Astrocyte (in vitro differentiated cells and primary cell): ENCODE data around the gene UST. TPM values are rescaled to one million over a fixed set of nuclear protein-coding genes. Genes with fewer than 3 reads are reported as not detected.

Experiments
- DNase-seq: peaks from one replicate; pipeline ENCODE4 v3.0.0-alpha.2; 2010; ENCODE audit warnings: low read depth
- FAIRE-seq: peaks from 2 replicates; lab custom pipeline; 2011; peaks lifted over from hg19 to GRCh38; lab: Jason Lieb, UNC
- H2AFZ ChIP-seq: 2 replicates; pipeline ENCODE4 v1.6.0; 2012; ENCODE audit warnings: low read depth, low read length, inconsistent platforms
- H3K27ac ChIP-seq: 2 replicates; pipeline ENCODE4 v1.5.1; 2011; ENCODE audit warnings: low read depth, low read length, inconsistent platforms
- H3K27me3 ChIP-seq: 2 replicates; pipeline ENCODE4 v1.6.0; 2011; ENCODE audit warnings: low read length, inconsistent platforms; ENCODE audit not compliant: insufficient read depth
- H3K36me3 ChIP-seq: 2 replicates; pipeline ENCODE4 v1.5.1; 2011; ENCODE audit warnings: low read length, inconsistent platforms; ENCODE audit not compliant: insufficient read depth
- H3K4me1 ChIP-seq: 2 replicates; pipeline ENCODE4 v1.5.1; 2011; ENCODE audit warnings: low read length, inconsistent platforms; ENCODE audit not compliant: insufficient read depth
- H3K4me2 ChIP-seq: 2 replicates; pipeline ENCODE4 v1.6.0; 2012; ENCODE audit warnings: low read length, inconsistent platforms
- H3K4me3 ChIP-seq: 2 replicates; pipeline ENCODE4 v1.5.1; 2011; ENCODE audit warnings: low read depth, mild to moderate bottlenecking, low read length, inconsistent platforms; ENCODE audit not compliant: insufficient read depth
- H3K79me2 ChIP-seq: 2 replicates; pipeline ENCODE4 v1.6.0; 2012; ENCODE audit warnings: mild to moderate bottlenecking, low read length, inconsistent platforms; ENCODE audit not compliant: insufficient read depth
- H3K9ac ChIP-seq: 2 replicates; pipeline ENCODE4 v1.6.0; 2012; ENCODE audit warnings: mild to moderate bottlenecking, low read length, inconsistent platforms
- H3K9me3 ChIP-seq: 2 replicates; pipeline ENCODE4 v1.5.1; 2012; ENCODE audit warnings: low read depth, mild to moderate bottlenecking, low read length, inconsistent platforms; ENCODE audit not compliant: insufficient read depth
- H4K20me1 ChIP-seq: 2 replicates; pipeline ENCODE4 v1.6.0; 2012; ENCODE audit warnings: low read length, inconsistent platforms; ENCODE audit not compliant: insufficient read depth
- H3K27ac Mint-ChIP-seq: one replicate; pipeline ENCODE4 v1.8.0; 2021; ENCODE audit warnings: mild to moderate bottlenecking, mixed read lengths; ENCODE audit not compliant: unreplicated experiment
- H3K27me3 Mint-ChIP-seq: one replicate; pipeline ENCODE4 v1.8.0; 2021; ENCODE audit warnings: low read depth, mixed read lengths; ENCODE audit not compliant: unreplicated experiment
- H3K36me3 Mint-ChIP-seq: one replicate; pipeline ENCODE4 v1.8.0; 2021; ENCODE audit warnings: low read depth, mixed read lengths; ENCODE audit not compliant: unreplicated experiment
- H3K4me1 Mint-ChIP-seq: one replicate; pipeline ENCODE4 v1.8.0; 2021; ENCODE audit warnings: low read depth, mixed read lengths; ENCODE audit not compliant: unreplicated experiment
- H3K4me3 Mint-ChIP-seq: one replicate; pipeline ENCODE4 v1.8.0; 2021; ENCODE audit warnings: mild to moderate bottlenecking, moderate library complexity, mixed read lengths; ENCODE audit not compliant: unreplicated experiment
- H3K9me3 Mint-ChIP-seq: one replicate; pipeline ENCODE4 v1.8.0; 2021; ENCODE audit warnings: mild to moderate bottlenecking, mixed read lengths; ENCODE audit not compliant: unreplicated experiment
- CTCF ChIP-seq: IDR thresholded peaks from 2 replicates; pipeline ENCODE4 v1.5.1; 2011; ENCODE audit warnings: low read depth, mild to moderate bottlenecking, inconsistent platforms, low read length, moderate library complexity; ENCODE audit not compliant: insufficient read depth
- EZH2 ChIP-seq: IDR thresholded peaks from 2 replicates; pipeline ENCODE4 v1.6.1; 2012; ENCODE audit warnings: mild to moderate bottlenecking, low read length, inconsistent platforms; ENCODE audit not compliant: insufficient read depth
- total RNA-seq: library from RNA; stranded (reverse); gene quantifications from 2 replicates; pipeline ENCODE4 v1.2.1, GENCODE V29; 2021

The UST gene
- total RNA-seq, 1 donor from 2014 or later = 15.3 TPM

DNA sequence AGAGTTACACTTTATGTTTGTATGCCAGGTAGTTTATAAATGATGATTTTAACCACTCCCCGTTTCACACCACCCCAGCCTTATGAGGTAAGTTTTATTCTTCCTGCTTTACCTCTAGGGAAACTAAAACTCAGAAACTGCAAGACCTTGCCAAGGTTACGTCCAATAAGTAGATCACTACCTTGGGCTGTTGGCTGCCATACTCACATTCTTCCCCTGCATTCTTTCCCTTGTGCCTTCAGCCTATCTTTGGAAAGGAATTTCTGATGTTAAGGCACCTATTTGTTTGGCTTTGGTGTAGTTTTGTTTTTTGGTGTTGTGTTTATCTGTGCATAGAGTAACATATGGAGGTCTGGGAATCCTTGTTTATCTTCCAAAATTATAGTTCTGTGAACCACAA is 122.1 kb downstream of the UST start:
- H3K27me3 ChIP-seq = no peaks in the 10 kb centered on the region
- peaks cover 29% of the 10 kb centered on the region for H3K4me1 ChIP-seq
- H3K9me3 ChIP-seq = no peaks in the 10 kb centered on the region
- no peaks in the 10 kb centered on the region for H3K9me3 Mint-ChIP-seq
- H3K9ac ChIP-seq = peak overlapping the region; percentile 14
- no peaks in the 10 kb centered on the region for H3K27me3 Mint-ChIP-seq
- peaks cover 13% of the 10 kb centered on the region for H3K79me2 ChIP-seq
- H3K36me3 ChIP-seq = no peaks in the 10 kb centered on the region
- FAIRE-seq (no peak), DNase-seq (peak; percentile 57)
- TF ChIP-seq EZH2 (no peak), CTCF (no peak)
- H3K4me1 Mint-ChIP-seq = peaks cover 35% of the 10 kb centered on the region
- H3K4me2 ChIP-seq = peak overlapping the region; percentile 61
- no peak overlapping the region for H3K4me3 Mint-ChIP-seq
- no peak overlapping the region for H2AFZ ChIP-seq
- no peaks in the 10 kb centered on the region for H3K36me3 Mint-ChIP-seq
- H3K4me3 ChIP-seq = no peak overlapping the region
- peaks cover 8% of the 10 kb centered on the region for H4K20me1 ChIP-seq
- H3K27ac Mint-ChIP-seq = peak overlapping the region; percentile 27
- H3K27ac ChIP-seq = peak overlapping the region; percentile 66

GRCh38 chr6:148869585-148869984 is 122.8 kb downstream of the UST start:
- no peaks in the 10 kb centered on the region for H3K27me3 Mint-ChIP-seq
- no peaks in the 10 kb centered on the region for H3K9me3 Mint-ChIP-seq
- no peaks in the 10 kb centered on the region for H3K36me3 Mint-ChIP-seq
- H3K79me2 ChIP-seq = peaks cover 13% of the 10 kb centered on the region
- H2AFZ ChIP-seq = no peak overlapping the region
- no peak for TF ChIP-seq CTCF
- TF ChIP-seq EZH2 = no peak
- no peaks in the 10 kb centered on the region for H3K36me3 ChIP-seq
- no peak overlapping the region for H3K27ac Mint-ChIP-seq
- peak overlapping the region; percentile 61 for H3K4me2 ChIP-seq
- no peaks in the 10 kb centered on the region for H3K27me3 ChIP-seq
- peaks cover 33% of the 10 kb centered on the region for H3K4me1 ChIP-seq
- peak overlapping the region; percentile 66 for H3K27ac ChIP-seq
- DNase-seq (peak; percentile 96), FAIRE-seq (peak; percentile 99)
- H3K4me3 Mint-ChIP-seq = no peak overlapping the region
- peak overlapping the region; percentile 14 for H3K9ac ChIP-seq
- H3K9me3 ChIP-seq = no peaks in the 10 kb centered on the region
- no peak overlapping the region for H3K4me3 ChIP-seq
- peaks cover 35% of the 10 kb centered on the region for H3K4me1 Mint-ChIP-seq
- peaks cover 8% of the 10 kb centered on the region for H4K20me1 ChIP-seq

DNA sequence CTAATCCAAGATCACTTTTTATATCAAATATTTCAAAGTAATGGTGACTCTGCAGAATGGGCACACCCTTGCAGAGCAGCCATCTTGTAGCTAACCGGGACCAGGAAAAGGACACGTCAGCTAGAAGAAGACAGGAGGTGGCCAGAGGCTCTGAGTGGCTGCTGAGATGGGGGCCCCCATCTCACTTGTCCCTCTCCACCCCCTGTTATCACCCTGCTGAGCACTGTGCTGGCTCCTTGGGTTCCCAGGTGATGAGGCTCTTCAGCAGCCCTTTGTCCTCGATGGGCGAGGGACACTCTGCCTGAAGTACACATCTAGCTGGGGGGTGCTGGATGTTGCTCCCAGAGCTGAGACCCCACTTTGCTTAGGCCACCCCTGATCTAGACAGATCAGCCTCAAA is 126.3 kb downstream of the UST start:
- H3K9ac ChIP-seq = no peak overlapping the region
- no peak overlapping the region for H3K4me2 ChIP-seq
- DNase-seq (no peak), FAIRE-seq (no peak)
- H3K27me3 Mint-ChIP-seq = no peaks in the 10 kb centered on the region
- H3K4me1 ChIP-seq = peaks cover 29% of the 10 kb centered on the region
- no peak overlapping the region for H2AFZ ChIP-seq
- no peak overlapping the region for H3K4me3 ChIP-seq
- no peaks in the 10 kb centered on the region for H3K27me3 ChIP-seq
- H3K36me3 ChIP-seq = no peaks in the 10 kb centered on the region
- H3K36me3 Mint-ChIP-seq = no peaks in the 10 kb centered on the region
- H3K9me3 Mint-ChIP-seq = no peaks in the 10 kb centered on the region
- TF ChIP-seq EZH2 (no peak), CTCF (no peak)
- H3K4me1 Mint-ChIP-seq = peaks cover 31% of the 10 kb centered on the region
- H3K9me3 ChIP-seq = no peaks in the 10 kb centered on the region
- H3K27ac ChIP-seq = no peak overlapping the region
- H4K20me1 ChIP-seq = no peaks in the 10 kb centered on the region
- H3K27ac Mint-ChIP-seq = no peak overlapping the region
- peaks cover 7% of the 10 kb centered on the region for H3K79me2 ChIP-seq
- H3K4me3 Mint-ChIP-seq = no peak overlapping the region
